ENCODE measurements around the gene PAPOLG. TPM values are rescaled to one million over a fixed set of nuclear protein-coding genes. Genes with fewer than 3 reads are reported as not detected.

The PAPOLG gene
- total and polyA plus RNA-seq, 2 of the 4 experiments (the other 2 are of a cell fraction) = 3.5 to 12.4 TPM

DNA sequence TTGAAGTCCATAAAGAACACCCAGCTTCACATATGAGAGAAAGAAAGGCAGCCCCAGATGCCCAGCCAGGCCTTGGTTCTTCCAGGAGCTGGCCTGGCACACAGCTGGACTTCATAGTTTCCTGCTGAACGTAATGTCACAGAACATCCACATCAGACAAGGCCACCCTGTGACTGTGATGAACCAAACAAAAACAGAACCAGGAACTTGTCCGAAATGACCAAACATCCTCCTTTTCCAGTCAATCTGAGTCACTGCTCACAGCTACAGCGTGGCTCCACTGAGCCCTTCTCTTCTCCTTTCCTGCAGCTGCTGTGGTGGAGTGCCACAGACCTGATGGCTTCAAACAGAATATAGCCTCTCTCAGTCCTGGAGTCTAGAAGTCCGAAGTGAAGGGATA is 45.4 kb upstream of the PAPOLG start (continued):
- TF ChIP-seq, protein P1, sequence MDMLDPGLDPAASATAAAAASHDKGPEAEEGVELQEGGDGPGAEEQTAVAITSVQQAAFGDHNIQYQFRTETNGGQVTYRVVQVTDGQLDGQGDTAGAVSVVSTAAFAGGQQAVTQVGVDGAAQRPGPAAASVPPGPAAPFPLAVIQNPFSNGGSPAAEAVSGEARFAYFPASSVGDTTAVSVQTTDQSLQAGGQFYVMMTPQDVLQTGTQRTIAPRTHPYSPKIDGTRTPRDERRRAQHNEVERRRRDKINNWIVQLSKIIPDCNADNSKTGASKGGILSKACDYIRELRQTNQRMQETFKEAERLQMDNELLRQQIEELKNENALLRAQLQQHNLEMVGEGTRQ (IDR thresholded peaks at IDR 0.05; ENCODE audit: low read depth, low read length) = no peak

DNA sequence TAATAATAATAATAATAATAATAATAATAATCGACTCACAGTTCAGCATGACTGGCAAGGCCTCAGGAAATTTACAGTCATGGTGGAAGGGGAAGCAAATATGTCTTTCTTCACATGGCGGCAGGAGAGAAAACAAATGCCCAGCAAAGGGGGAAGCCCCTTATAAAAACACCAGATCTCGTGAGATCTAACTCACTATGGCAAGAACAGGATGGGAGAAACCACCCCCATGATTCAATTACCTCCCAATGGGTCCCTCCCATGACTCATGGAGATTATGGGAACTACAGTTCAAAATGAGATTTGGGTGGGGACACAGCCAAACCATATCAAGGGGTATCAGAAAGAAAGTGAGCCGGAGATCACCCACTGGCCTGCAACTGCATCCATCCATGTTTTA is 40.5 kb upstream of the PAPOLG start:
- ChIA-PET CTCF (no interaction called here), POLR2A (ENCODE audit: unreplicated experiment) (no interaction called here)
- ATAC-seq (ENCODE audit: low read depth) (no peak), DNase-seq (no peak)
- H3K27ac ChIP-seq (ENCODE audit: insufficient read depth, low read length) = no peak overlapping the region
- H2BK20ac ChIP-seq (ENCODE audit: low read depth, low read length) = no peak overlapping the region
- no peak overlapping the region for H3K4me3 ChIP-seq (ENCODE audit: insufficient read depth, low read depth, low read length)
- no peaks in the 10 kb centered on the region for H3K9me3 ChIP-seq (ENCODE audit: control insufficient read depth, insufficient read depth, low read length)
- in situ Hi-C loops (cut with MboI; ENCODE audit: low sequenced_read_pairs) (no loop called here), intact Hi-C loops (cut with micrococcal nuclease) (no loop called here), dilution Hi-C loops (cut with HindIII; ENCODE audit: low sequenced_read_pairs, unreplicated experiment) (no loop called here)
- no peak overlapping the region for H4K5ac ChIP-seq (ENCODE audit: low read depth, low read length)
- no TSS peak for BruUV-seq (replicated peaks)
- H2BK120ac ChIP-seq (ENCODE audit: low read depth, low read length) = no peak overlapping the region
- WGBS, 2 experiments (ENCODE audit: extremely low coverage in 2 of 2, insufficient read length in 1 of 2) = no CpG with 5 or more reads among the region's 4 CpGs
- TF ChIP-seq POLR2A (IDR thresholded peaks at IDR 0.05; ENCODE audit: low read depth, low read length) (no peak), MXI1 (IDR thresholded peaks at IDR 0.05; ENCODE audit: borderline replicate concordance, low read depth, low read length) (no peak), BHLHE40 (IDR thresholded peaks at IDR 0.05; ENCODE audit: low read depth, low read length) (no peak)
- TF ChIP-seq, protein P1 (IDR thresholded peaks at IDR 0.05; ENCODE audit: low read depth, low read length) = no peak
- TF ChIP-seq, protein P2, sequence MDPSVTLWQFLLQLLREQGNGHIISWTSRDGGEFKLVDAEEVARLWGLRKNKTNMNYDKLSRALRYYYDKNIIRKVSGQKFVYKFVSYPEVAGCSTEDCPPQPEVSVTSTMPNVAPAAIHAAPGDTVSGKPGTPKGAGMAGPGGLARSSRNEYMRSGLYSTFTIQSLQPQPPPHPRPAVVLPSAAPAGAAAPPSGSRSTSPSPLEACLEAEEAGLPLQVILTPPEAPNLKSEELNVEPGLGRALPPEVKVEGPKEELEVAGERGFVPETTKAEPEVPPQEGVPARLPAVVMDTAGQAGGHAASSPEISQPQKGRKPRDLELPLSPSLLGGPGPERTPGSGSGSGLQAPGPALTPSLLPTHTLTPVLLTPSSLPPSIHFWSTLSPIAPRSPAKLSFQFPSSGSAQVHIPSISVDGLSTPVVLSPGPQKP (IDR thresholded peaks at IDR 0.05; ENCODE audit: borderline replicate concordance, low read depth, low read length) = no peak
- H3K4me2 ChIP-seq (ENCODE audit: low read depth, low read length) = no peak overlapping the region
- no peak overlapping the region for H3K56ac ChIP-seq (ENCODE audit: extremely low read depth, insufficient read depth, low read length)
- no peak overlapping the region for H2BK15ac ChIP-seq (ENCODE audit: low read depth, low read length)
- no peaks in the 10 kb centered on the region for H4K20me1 ChIP-seq (ENCODE audit: insufficient read depth, low read length)
- H2AFZ ChIP-seq (replicated peaks; ENCODE audit: low read length, poor library complexity) = no peak overlapping the region
- H3K4ac ChIP-seq (ENCODE audit: low read depth, low read length) = no peak overlapping the region
- H3K27me3 ChIP-seq (ENCODE audit: control insufficient read depth, insufficient read depth, low read length) = no peaks in the 10 kb centered on the region
- no peaks in the 10 kb centered on the region for H3K36me3 ChIP-seq (ENCODE audit: control insufficient read depth, insufficient read depth, low read length)
- no peak overlapping the region for H2BK5ac ChIP-seq (ENCODE audit: low read depth, low read length, poor library complexity, severe bottlenecking)
- no peak overlapping the region for H4K91ac ChIP-seq (ENCODE audit: insufficient read depth, low read depth, low read length)
- H3K14ac ChIP-seq (replicated peaks; ENCODE audit: low read depth, low read length) = no peak overlapping the region
- no peak overlapping the region for H3K18ac ChIP-seq (ENCODE audit: low read depth, low read length)
- H2AK9ac ChIP-seq (replicated peaks; ENCODE audit: low read depth, low read length, poor library complexity) = no peak overlapping the region
- H3K23ac ChIP-seq (ENCODE audit: low read depth, low read length) = no peak overlapping the region
- H3K4me1 ChIP-seq (ENCODE audit: control insufficient read depth, insufficient read depth, low read length) = no peaks in the 10 kb centered on the region
- H3K79me1 ChIP-seq (ENCODE audit: low read depth in 1 of 2, low read length in 2 of 2) = no peaks in the 10 kb centered on the region
- peaks cover 2% of the 10 kb centered on the region; the same call in 1 of the 2 replicates for H3K9me1 ChIP-seq (ENCODE audit: insufficient read depth, low read length)
- no peak overlapping the region for H4K8ac ChIP-seq (ENCODE audit: low read depth in 2 of 2, low read length in 2 of 2)
- no peak overlapping the region for H2AK5ac ChIP-seq (ENCODE audit: low read depth, low read length)
- H3K9ac ChIP-seq (ENCODE audit: low read depth, low read length) = no peak overlapping the region
